IMR-90 (cell line): ENCODE measurements around the gene UCP3. TPM values are rescaled to one million over a fixed set of nuclear protein-coding genes. Genes with fewer than 3 reads are reported as not detected.

ENCODE experiments used
- ATAC-seq: fragments of 200-7000 bp; cut with Tn5 transposase; 2 replicates; pipeline ENCODE4 v1.9.1; 2020; ENCODE audit warnings: low read depth, mild to moderate bottlenecking, moderate library complexity
- BruUV-seq: library from RNA; stranded (reverse); fragments of 400-500 nt; replicated peaks from 2 replicates; lab custom pipeline; 2021; lab: Mats Ljungman, UMichigan
- CTCF ChIA-PET: fragments of 300-600 bp; formaldehyde crosslinking; extraction: SDS; loops from one replicate; lab custom pipeline; 2021; ENCODE audit warnings: antibody characterized with exemption; lab: Yijun Ruan, JAX
- POLR2A ChIA-PET: fragments of 300-600 bp; sonication (Branson Sonifier 250); formaldehyde crosslinking; loops from one replicate; lab custom pipeline; 2022; ENCODE audit warnings: antibody characterized with exemption; ENCODE audit not compliant: unreplicated experiment; lab: Charles Lee
- DNase-seq: peaks from one replicate; pipeline ENCODE4 v3.0.0; 2013
- H2AFZ ChIP-seq: replicated peaks from 2 replicates; pipeline ENCODE3; 2013; ENCODE audit warnings: low read length, mild to moderate bottlenecking; ENCODE audit not compliant: poor library complexity
- H2AK5ac ChIP-seq: 2 replicates; pipeline ENCODE4 v1.6.1; 2013; ENCODE audit warnings: low read depth, low read length, inconsistent platforms
- H2AK9ac ChIP-seq: replicated peaks from 2 replicates; pipeline ENCODE3; 2013; ENCODE audit warnings: mild to moderate bottlenecking, low read depth, low read length, moderate library complexity; ENCODE audit not compliant: poor library complexity
- H2BK120ac ChIP-seq: 2 replicates; pipeline ENCODE4 v1.6.1; 2013; ENCODE audit warnings: low read depth, low read length, inconsistent platforms
- H2BK15ac ChIP-seq: 3 replicates; pipeline ENCODE4 v1.6.1; 2013; ENCODE audit warnings: low read depth, low read length, inconsistent platforms
- H2BK20ac ChIP-seq: 2 replicates; pipeline ENCODE4 v1.6.1; 2013; ENCODE audit warnings: low read depth, mild to moderate bottlenecking, inconsistent platforms, low read length, moderate library complexity
- H2BK5ac ChIP-seq: 2 replicates; pipeline ENCODE4 v1.6.1; 2013; ENCODE audit warnings: mild to moderate bottlenecking, low read depth, low read length, inconsistent platforms; ENCODE audit not compliant: poor library complexity, severe bottlenecking
- H3K14ac ChIP-seq: replicated peaks from 2 replicates; pipeline ENCODE4 v1.6.1; 2013; ENCODE audit warnings: low read depth, low read length, inconsistent platforms
- H3K18ac ChIP-seq: 2 replicates; pipeline ENCODE4 v1.6.1; 2013; ENCODE audit warnings: low read depth, low read length, control low read depth
- H3K23ac ChIP-seq: 2 replicates; pipeline ENCODE4 v1.6.1; 2013; ENCODE audit warnings: low read depth, low read length, inconsistent platforms
- H3K27ac ChIP-seq: 2 replicates; pipeline ENCODE4 v1.5.1; 2013; ENCODE audit warnings: mild to moderate bottlenecking, control low read depth, low read length; ENCODE audit not compliant: insufficient read depth
- H3K27me3 ChIP-seq: 2 replicates; pipeline ENCODE4 v1.6.1; 2013; ENCODE audit warnings: low read length; ENCODE audit not compliant: control insufficient read depth, insufficient read depth
- H3K36me3 ChIP-seq: 2 replicates; pipeline ENCODE4 v1.6.1; 2013; ENCODE audit warnings: low read length, mixed read lengths; ENCODE audit not compliant: control insufficient read depth, insufficient read depth
- H3K4ac ChIP-seq: 2 replicates; pipeline ENCODE4 v1.6.1; 2013; ENCODE audit warnings: low read depth, low read length, inconsistent platforms
- H3K4me1 ChIP-seq: 2 replicates; pipeline ENCODE4 v1.6.1; 2013; ENCODE audit warnings: low read length, mixed read lengths; ENCODE audit not compliant: control insufficient read depth, insufficient read depth
- H3K4me2 ChIP-seq: 2 replicates; pipeline ENCODE4 v1.6.1; 2013; ENCODE audit warnings: low read depth, mild to moderate bottlenecking, control low read depth, low read length, moderate library complexity
- H3K4me3 ChIP-seq: 2 replicates; pipeline ENCODE4 v1.5.1; 2013; ENCODE audit warnings: low read depth, mild to moderate bottlenecking, control low read depth, low read length, moderate library complexity; ENCODE audit not compliant: insufficient read depth
- H3K56ac ChIP-seq: 2 replicates; pipeline ENCODE4 v1.6.1; 2013; ENCODE audit warnings: low read length, inconsistent platforms; ENCODE audit not compliant: insufficient read depth; ENCODE audit errors: extremely low read depth
- H3K79me1 ChIP-seq, 2 experiments: 2 replicates each; pipeline ENCODE4 v1.6.1; 2013; ENCODE audit warnings: low read length in 2 of 2, inconsistent platforms in 1 of 2, low read depth in 1 of 2
- H3K9ac ChIP-seq: 2 replicates; pipeline ENCODE4 v1.6.1; 2013; ENCODE audit warnings: low read depth, low read length, control low read depth
- H3K9me1 ChIP-seq: 2 replicates; pipeline ENCODE4 v1.6.1; 2013; ENCODE audit warnings: low read length, inconsistent platforms; ENCODE audit not compliant: insufficient read depth
- H3K9me3 ChIP-seq: 2 replicates; pipeline ENCODE4 v1.6.1; 2013; ENCODE audit warnings: low read length; ENCODE audit not compliant: control insufficient read depth, insufficient read depth
- H4K20me1 ChIP-seq: 2 replicates; pipeline ENCODE4 v1.6.1; 2013; ENCODE audit warnings: low read length, inconsistent platforms; ENCODE audit not compliant: insufficient read depth
- H4K5ac ChIP-seq: 2 replicates; pipeline ENCODE4 v1.6.1; 2013; ENCODE audit warnings: mild to moderate bottlenecking, low read depth, low read length, control low read depth
- H4K8ac ChIP-seq, 2 experiments: 2 replicates each; pipeline ENCODE4 v1.6.1; 2013; ENCODE audit warnings: low read depth in 2 of 2, low read length in 2 of 2, control low read depth in 1 of 2, inconsistent platforms in 1 of 2
- H4K91ac ChIP-seq: 2 replicates; pipeline ENCODE4 v1.6.1; 2013; ENCODE audit warnings: low read depth, low read length, inconsistent platforms; ENCODE audit not compliant: insufficient read depth
- BHLHE40 ChIP-seq: fragments of 150-350 bp; IDR thresholded peaks from 2 replicates; pipeline ENCODE4 v1.6.1; 2016; ENCODE audit warnings: mild to moderate bottlenecking, low read depth, low read length
- CEBPB ChIP-seq: IDR thresholded peaks from 2 replicates; pipeline ENCODE4 v1.6.1; 2012; ENCODE audit warnings: low read depth, low read length, improper control_type of control experiment
- CHD1 ChIP-seq: IDR thresholded peaks from 2 replicates; pipeline ENCODE4 v1.6.1; 2012; ENCODE audit warnings: low read depth, low read length, improper control_type of control experiment
- FOS ChIP-seq: fragments of 150-350 bp; IDR thresholded peaks from 2 replicates; pipeline ENCODE4 v1.6.1; 2016; ENCODE audit warnings: low read depth, low read length
- MAFK ChIP-seq: IDR thresholded peaks from 2 replicates; pipeline ENCODE4 v1.6.1; 2012; ENCODE audit warnings: low read depth, low read length, improper control_type of control experiment
- MAZ ChIP-seq: IDR thresholded peaks from 2 replicates; pipeline ENCODE4 v1.6.1; 2012; ENCODE audit warnings: low read depth, mild to moderate bottlenecking, low read length, improper control_type of control experiment, moderate library complexity, borderline replicate concordance
- MXI1 ChIP-seq: IDR thresholded peaks from 2 replicates; pipeline ENCODE4 v1.6.1; 2012; ENCODE audit warnings: low read depth, mild to moderate bottlenecking, low read length, moderate library complexity, borderline replicate concordance
- NFE2L2 ChIP-seq: fragments of 150-350 bp; IDR thresholded peaks from 2 replicates; pipeline ENCODE4 v1.6.1; 2016; ENCODE audit warnings: low read depth, mild to moderate bottlenecking, low read length
- POLR2A ChIP-seq: IDR thresholded peaks from 2 replicates; pipeline ENCODE4 v1.6.1; 2012; ENCODE audit warnings: mild to moderate bottlenecking, low read depth, low read length
- RAD21 ChIP-seq: IDR thresholded peaks from 2 replicates; pipeline ENCODE4 v1.6.1; 2012; ENCODE audit warnings: low read length, improper control_type of control experiment
- RCOR1 ChIP-seq: IDR thresholded peaks from 2 replicates; pipeline ENCODE4 v1.6.1; 2012; ENCODE audit warnings: mild to moderate bottlenecking, low read length, improper control_type of control experiment; ENCODE audit not compliant: insufficient replicate concordance
- RFX5 ChIP-seq: IDR thresholded peaks from 2 replicates; pipeline ENCODE4 v1.8.0; 2012; ENCODE audit warnings: low read depth, mild to moderate bottlenecking, low read length, moderate library complexity
- SMC3 ChIP-seq: fragments of 150-350 bp; IDR thresholded peaks from 2 replicates; pipeline ENCODE4 v1.6.1; 2016; ENCODE audit warnings: low read depth, mild to moderate bottlenecking, antibody characterized with exemption, low read length, moderate library complexity
- WGBS, 2 experiments: methylation state at CpG; one replicate each; pipeline versions ENCODE4 v1.1.5 to v1.1.7; 2013; ENCODE audit warnings: missing lambda C conversion rate in 2 of 2; ENCODE audit not compliant: insufficient read length in 1 of 2; ENCODE audit errors: extremely low coverage in 2 of 2; 5-methylcytosine and 5-hydroxymethylcytosine counted together
- dilution Hi-C: fragments of 300-500 bp; cut with HindIII; formaldehyde crosslinking; loops from one replicate; pipeline ENCODE4 v1.14.3; 2018; ENCODE audit warnings: low sequenced_read_pairs; ENCODE audit not compliant: unreplicated experiment
- in situ Hi-C: fragments of 300-500 bp; cut with MboI; formaldehyde crosslinking; loops from 3 replicates; pipeline ENCODE4 v1.14.3; 2019; ENCODE audit warnings: low sequenced_read_pairs, inconsistent platforms, mixed read lengths
- intact Hi-C: fragments of 100-400 bp; cut with micrococcal nuclease; formaldehyde crosslinking; loops from 2 replicates; pipeline ENCODE4 v1.10.0; 2022
- polyA plus RNA-seq, 3 experiments: library from polyadenylated mRNA; depleted of rRNA; stranded (reverse); fragments of >200 nt; gene quantifications; 2 replicates each; pipeline ENCODE4 v1.2.3, GENCODE V29; 2012; ENCODE audit warnings: low replicate concordance in 1 of 3
- total RNA-seq: library from RNA; depleted of rRNA; stranded (reverse); fragments of >200 nt; gene quantifications from 2 replicates; pipeline ENCODE4 v1.2.3, GENCODE V29; 2012
- TF ChIP-seq, protein P1 (sequence below): fragments of 150-350 bp; IDR thresholded peaks from 2 replicates; pipeline ENCODE4 v1.6.1; 2017; ENCODE audit warnings: mild to moderate bottlenecking, antibody characterized with exemption, low read length, low read depth
- TF ChIP-seq, protein P2 (sequence below): fragments of 150-350 bp; IDR thresholded peaks from 2 replicates; pipeline ENCODE4 v1.6.1; 2016; ENCODE audit warnings: low read depth, mild to moderate bottlenecking, low read length, moderate library complexity, borderline replicate concordance
- TF ChIP-seq, protein P3 (sequence below): conservative IDR thresholded peaks from 2 replicates; pipeline ENCODE4 v1.5.1; 2012; ENCODE audit warnings: mild to moderate bottlenecking, low read depth, low read length, improper control_type of control experiment

Gene UCP3
- total and polyA plus RNA-seq, 2 of the 4 experiments (the other 2 are of a cell fraction) = under 0.01 to 0.80 TPM

DNA sequence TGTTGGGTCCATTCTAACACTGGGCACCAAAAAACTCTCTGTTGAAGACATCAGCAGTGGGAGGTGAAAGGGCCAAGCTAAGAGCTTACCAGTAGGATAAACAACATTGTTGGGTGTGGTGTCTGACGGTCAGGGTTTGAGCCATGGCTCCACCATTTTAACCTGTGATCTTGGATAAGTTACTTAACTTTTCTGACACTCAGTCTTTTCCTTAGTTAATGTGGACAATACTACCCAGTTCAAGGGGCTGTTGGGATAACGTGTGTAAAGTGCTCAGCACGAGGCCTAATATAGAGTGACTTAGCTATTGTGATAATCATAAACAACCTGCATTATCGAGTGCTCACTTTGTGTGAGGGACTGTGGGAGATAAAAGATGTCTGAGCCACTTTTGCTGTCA lies 6.1 kb downstream of the UCP3 start:
- no peak overlapping the region for H3K9ac ChIP-seq
- no peak overlapping the region for H2AK9ac ChIP-seq
- no peaks in the 10 kb centered on the region for H3K79me1 ChIP-seq
- no peak overlapping the region for H2BK20ac ChIP-seq
- H4K5ac ChIP-seq = no peak overlapping the region
- no peak overlapping the region for H4K8ac ChIP-seq
- no peak for DNase-seq
- no peak overlapping the region for H2BK5ac ChIP-seq
- no peaks in the 10 kb centered on the region for H3K9me3 ChIP-seq
- dilution Hi-C loops (no loop called here), intact Hi-C loops (no loop called here), in situ Hi-C loops (no loop called here)
- 0 out of 2 replicates have a peak, but pooled peaks cover 4% of the 10 kb centered on the region for H3K9me1 ChIP-seq
- no peak overlapping the region for H3K18ac ChIP-seq
- no peak overlapping the region for H2AK5ac ChIP-seq
- WGBS, 2 experiments = no CpG with 5 or more reads among the region's 4 CpGs
- H3K4me1 ChIP-seq = no peaks in the 10 kb centered on the region
- TF ChIP-seq BHLHE40 = no peak
- TF ChIP-seq CEBPB = no peak
- TF ChIP-seq, protein P1, sequence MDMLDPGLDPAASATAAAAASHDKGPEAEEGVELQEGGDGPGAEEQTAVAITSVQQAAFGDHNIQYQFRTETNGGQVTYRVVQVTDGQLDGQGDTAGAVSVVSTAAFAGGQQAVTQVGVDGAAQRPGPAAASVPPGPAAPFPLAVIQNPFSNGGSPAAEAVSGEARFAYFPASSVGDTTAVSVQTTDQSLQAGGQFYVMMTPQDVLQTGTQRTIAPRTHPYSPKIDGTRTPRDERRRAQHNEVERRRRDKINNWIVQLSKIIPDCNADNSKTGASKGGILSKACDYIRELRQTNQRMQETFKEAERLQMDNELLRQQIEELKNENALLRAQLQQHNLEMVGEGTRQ = no peak
- no peak for TF ChIP-seq NFE2L2
- no peak for TF ChIP-seq MAZ
- TF ChIP-seq RCOR1 = no peak
- TF ChIP-seq, protein P2, sequence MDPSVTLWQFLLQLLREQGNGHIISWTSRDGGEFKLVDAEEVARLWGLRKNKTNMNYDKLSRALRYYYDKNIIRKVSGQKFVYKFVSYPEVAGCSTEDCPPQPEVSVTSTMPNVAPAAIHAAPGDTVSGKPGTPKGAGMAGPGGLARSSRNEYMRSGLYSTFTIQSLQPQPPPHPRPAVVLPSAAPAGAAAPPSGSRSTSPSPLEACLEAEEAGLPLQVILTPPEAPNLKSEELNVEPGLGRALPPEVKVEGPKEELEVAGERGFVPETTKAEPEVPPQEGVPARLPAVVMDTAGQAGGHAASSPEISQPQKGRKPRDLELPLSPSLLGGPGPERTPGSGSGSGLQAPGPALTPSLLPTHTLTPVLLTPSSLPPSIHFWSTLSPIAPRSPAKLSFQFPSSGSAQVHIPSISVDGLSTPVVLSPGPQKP = no peak
- TF ChIP-seq CHD1 = no peak
- TF ChIP-seq POLR2A = no peak
- no peak for TF ChIP-seq FOS
- TF ChIP-seq, protein P3, sequence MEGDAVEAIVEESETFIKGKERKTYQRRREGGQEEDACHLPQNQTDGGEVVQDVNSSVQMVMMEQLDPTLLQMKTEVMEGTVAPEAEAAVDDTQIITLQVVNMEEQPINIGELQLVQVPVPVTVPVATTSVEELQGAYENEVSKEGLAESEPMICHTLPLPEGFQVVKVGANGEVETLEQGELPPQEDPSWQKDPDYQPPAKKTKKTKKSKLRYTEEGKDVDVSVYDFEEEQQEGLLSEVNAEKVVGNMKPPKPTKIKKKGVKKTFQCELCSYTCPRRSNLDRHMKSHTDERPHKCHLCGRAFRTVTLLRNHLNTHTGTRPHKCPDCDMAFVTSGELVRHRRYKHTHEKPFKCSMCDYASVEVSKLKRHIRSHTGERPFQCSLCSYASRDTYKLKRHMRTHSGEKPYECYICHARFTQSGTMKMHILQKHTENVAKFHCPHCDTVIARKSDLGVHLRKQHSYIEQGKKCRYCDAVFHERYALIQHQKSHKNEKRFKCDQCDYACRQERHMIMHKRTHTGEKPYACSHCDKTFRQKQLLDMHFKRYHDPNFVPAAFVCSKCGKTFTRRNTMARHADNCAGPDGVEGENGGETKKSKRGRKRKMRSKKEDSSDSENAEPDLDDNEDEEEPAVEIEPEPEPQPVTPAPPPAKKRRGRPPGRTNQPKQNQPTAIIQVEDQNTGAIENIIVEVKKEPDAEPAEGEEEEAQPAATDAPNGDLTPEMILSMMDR = no peak
- TF ChIP-seq MAFK = no peak
- TF ChIP-seq RFX5 = no peak
- no peak for TF ChIP-seq MXI1
- no peak for TF ChIP-seq RAD21
- TF ChIP-seq SMC3 = no peak
- no peak overlapping the region for H4K91ac ChIP-seq
- H3K27me3 ChIP-seq = no peaks in the 10 kb centered on the region
- H3K4ac ChIP-seq = no peak overlapping the region
- H3K36me3 ChIP-seq = peaks cover 3% of the 10 kb centered on the region
- no peak overlapping the region for H3K14ac ChIP-seq
- no peak overlapping the region for H3K4me3 ChIP-seq
- CTCF ChIA-PET = no interaction called here
- H3K23ac ChIP-seq = no peak overlapping the region
- no peak overlapping the region for H3K4me2 ChIP-seq
- no peak for ATAC-seq
- no peak overlapping the region for H3K27ac ChIP-seq
- no TSS peak for BruUV-seq
- H2BK120ac ChIP-seq = no peak overlapping the region
- POLR2A ChIA-PET = no interaction called here
- no peak overlapping the region for H2AFZ ChIP-seq
- H2BK15ac ChIP-seq = no peak overlapping the region
- H4K20me1 ChIP-seq = no peaks in the 10 kb centered on the region
- no peak overlapping the region for H3K56ac ChIP-seq
